ENCODE data around the gene ALDH1B1.
"Not testable (repeated sequence)": the region's sequence is repeated elsewhere in the genome, so short reads cannot be mapped to it uniquely, and the experiment has no call there.

ALDH1B1 gene

GRCh38 chr9:38373679-38374078 lies 18.8 kb upstream of the ALDH1B1 start:
- no peak for TF ChIP-seq CTCF (conservative IDR thresholded peaks at IDR 0.05)
- no peak for TF ChIP-seq ZFX (IDR thresholded peaks at IDR 0.05)
- H3K27ac ChIP-seq, result no peak overlapping the region

- TF ChIP-seq CTCF (conservative IDR thresholded peaks at IDR 0.05) (no peak), ZFX (IDR thresholded peaks at IDR 0.05) (no peak)
- no peak overlapping the region for H3K27ac ChIP-seq
Observed at GRCh38 chr9:38374847-38375571, 17.5 kb upstream of the ALDH1B1 start.

GRCh38 chr9:38375572-38375963 lies 16.9 kb upstream of the ALDH1B1 start:
- TF ChIP-seq ZFX (IDR thresholded peaks at IDR 0.05) (no peak), CTCF (conservative IDR thresholded peaks at IDR 0.05) (no peak)
- H3K27ac ChIP-seq, result no peak overlapping the region

- no peak for TF ChIP-seq CTCF (conservative IDR thresholded peaks at IDR 0.05)
- no peak for TF ChIP-seq ZFX (IDR thresholded peaks at IDR 0.05)
- H3K27ac ChIP-seq, result no peak overlapping the region
Observed at GRCh38 chr9:38376021-38376670, 16.4 kb upstream of the ALDH1B1 start.

GRCh38 chr9:38377336-38378083 lies 15.0 kb upstream of the ALDH1B1 start:
- H3K27ac ChIP-seq, result not testable (repeated sequence)

GRCh38 chr9:38380230-38380871 lies 12.2 kb upstream of the ALDH1B1 start:
- H3K27ac ChIP-seq, result no peak overlapping the region; the same call in 1 of the 2 replicates
- TF ChIP-seq CTCF (conservative IDR thresholded peaks at IDR 0.05), result no peak
- TF ChIP-seq ZFX (IDR thresholded peaks at IDR 0.05), result no peak

GRCh38 chr9:38380872-38381534 lies 11.5 kb upstream of the ALDH1B1 start:
- peak; percentile 18; the same call in 1 of the 2 replicates for TF ChIP-seq ZFX (IDR thresholded peaks at IDR 0.05)
- no peak for TF ChIP-seq CTCF (conservative IDR thresholded peaks at IDR 0.05)
- H3K27ac ChIP-seq, result no peak overlapping the region; the same call in 1 of the 2 replicates
